SK-N-SH (cell line): ENCODE results near the gene NLGN1. TPM values are rescaled to one million over a fixed set of nuclear protein-coding genes. Genes with fewer than 3 reads are reported as not detected.

ENCODE experiments used
- CTCF ChIA-PET: fragments of 300-600, 350-600 bp; formaldehyde crosslinking; extraction: SDS; loops from one replicate; lab custom pipeline; 2021; lab: Yijun Ruan, JAX
- POLR2A ChIA-PET: fragments of 350-600 bp; sonication (Branson Sonifier 250); formaldehyde crosslinking; extraction: SDS; loops from one replicate; lab custom pipeline; 2020; ENCODE audit warnings: antibody characterized with exemption, inconsistent platforms; lab: Yijun Ruan, JAX
- DNase-seq: peaks from one replicate; pipeline ENCODE4 v3.0.0; 2012
- H2AFZ ChIP-seq: fragments of 200-600 bp; sonication (generic); 2 replicates; pipeline ENCODE4 v1.8.1; 2016; ENCODE audit warnings: antibody characterized with exemption, mild to moderate bottlenecking, low read depth
- H3F3A ChIP-seq: fragments of 200-600 bp; sonication (generic); replicated peaks from 2 replicates; pipeline ENCODE3; 2016; ENCODE audit warnings: antibody characterized with exemption, mild to moderate bottlenecking; ENCODE audit not compliant: insufficient read depth
- H3K27ac ChIP-seq, 2 experiments: fragments of 200-500 bp in 1 of 2; fragments of 200-600 bp in 1 of 2; sonication (Bioruptor generic) in 1 of 2; sonication (generic), shearing (Covaris generic) in 1 of 2; 2 replicates each; pipeline versions ENCODE4 v1.5.1 to v1.6.1; 2014 to 2016; ENCODE audit warnings: low read depth in 2 of 2, inconsistent platforms in 1 of 2, low read length in 1 of 2, mild to moderate bottlenecking in 1 of 2, mixed read lengths in 1 of 2
- H3K27me3 ChIP-seq: fragments of 200-600 bp; sonication (generic), shearing (Covaris generic); 2 replicates; pipeline ENCODE4 v1.6.1; 2016; ENCODE audit warnings: mixed run types; ENCODE audit not compliant: insufficient read depth
- H3K36me3 ChIP-seq, 2 experiments: fragments of 200-500 bp in 1 of 2; fragments of 200-600 bp in 1 of 2; sonication (Bioruptor generic) in 1 of 2; sonication (generic) in 1 of 2; replicated peaks in 1 of 2; 2 replicates each; pipeline versions ENCODE3 to v1.5.1; 2014 to 2016; ENCODE audit warnings: low read length in 1 of 2, mild to moderate bottlenecking in 1 of 2; ENCODE audit not compliant: insufficient read depth in 2 of 2, control insufficient read depth in 1 of 2
- H3K4me1 ChIP-seq, 2 experiments: fragments of 200-500 bp in 1 of 2; fragments of 200-600 bp in 1 of 2; sonication (Bioruptor generic) in 1 of 2; sonication (generic), shearing (Covaris generic) in 1 of 2; 2 replicates each; pipeline versions ENCODE4 v1.5.1 to v1.6.1; 2014 to 2016; ENCODE audit warnings: low read depth in 1 of 2, low read length in 1 of 2, mixed run types in 1 of 2; ENCODE audit not compliant: insufficient read depth in 2 of 2, control insufficient read depth in 1 of 2
- H3K4me2 ChIP-seq: fragments of 200-600 bp; sonication (generic), shearing (Covaris generic); 2 replicates; pipeline ENCODE4 v1.6.1; 2017; ENCODE audit warnings: mixed run types
- H3K4me3 ChIP-seq, 2 experiments: fragments of 200-500 bp in 1 of 2; fragments of 200-600 bp in 1 of 2; sonication (Bioruptor generic) in 1 of 2; sonication (generic), shearing (Covaris generic) in 1 of 2; 2 replicates each; pipeline versions ENCODE4 v1.5.1 to v1.8.1; 2014 to 2016; ENCODE audit warnings: low read depth in 2 of 2, inconsistent platforms in 1 of 2, low read length in 1 of 2, mild to moderate bottlenecking in 1 of 2, mixed read lengths in 1 of 2, moderate library complexity in 1 of 2
- H3K79me2 ChIP-seq: fragments of 200-600 bp; sonication (generic); 2 replicates; pipeline ENCODE4 v1.8.1; 2017; ENCODE audit warnings: mild to moderate bottlenecking; ENCODE audit not compliant: insufficient read depth
- H3K9ac ChIP-seq: fragments of 200-600 bp; sonication (generic); 2 replicates; pipeline ENCODE4 v1.6.1; 2017; ENCODE audit warnings: mixed run types
- H3K9me2 ChIP-seq: fragments of 200-600 bp; sonication (generic); 2 replicates; pipeline ENCODE4 v1.6.1; 2017; ENCODE audit warnings: mixed run types
- H3K9me3 ChIP-seq: fragments of 200-600 bp; sonication (generic); 2 replicates; pipeline ENCODE4 v1.6.1; 2017; ENCODE audit warnings: mixed run types, mild to moderate bottlenecking, moderate library complexity
- H4K20me1 ChIP-seq: fragments of 200-600 bp; sonication (generic); 2 replicates; pipeline ENCODE4 v1.6.1; 2017; ENCODE audit warnings: mild to moderate bottlenecking, mixed run types; ENCODE audit not compliant: insufficient read depth
- EZH2phosphoT487 ChIP-seq: fragments of 200-600 bp; sonication (generic); IDR thresholded peaks from 2 replicates; pipeline ENCODE4 v1.6.1; 2017; ENCODE audit warnings: low read depth, mixed run types, mild to moderate bottlenecking, antibody characterized with exemption, moderate library complexity, borderline replicate concordance
- FOXJ3 ChIP-seq: sonication (generic); formaldehyde crosslinking; IDR thresholded peaks from 2 replicates; pipeline ENCODE4 v1.5.1; 2020; ENCODE audit warnings: mild to moderate bottlenecking, missing genetic modification reagents
- FOXM1 ChIP-seq: IDR thresholded peaks from 2 replicates; pipeline ENCODE4 v1.4.0; 2012; ENCODE audit warnings: low read depth, mild to moderate bottlenecking
- GABPA ChIP-seq: IDR thresholded peaks from 2 replicates; pipeline ENCODE4 v1.4.0; 2012; ENCODE audit warnings: low read depth, mild to moderate bottlenecking
- GATA2 ChIP-seq: sonication (generic); formaldehyde crosslinking; IDR thresholded peaks from 2 replicates; pipeline ENCODE4 v1.5.0; 2020; ENCODE audit warnings: mild to moderate bottlenecking, missing genetic modification reagents
- JUND ChIP-seq: IDR thresholded peaks from 2 replicates; pipeline ENCODE4 v1.4.0; 2012
- MXI1 ChIP-seq: IDR thresholded peaks from 2 replicates; pipeline ENCODE4 v1.6.1; 2012; ENCODE audit warnings: mild to moderate bottlenecking, low read depth, low read length, improper control_type of control experiment
- POLR2AphosphoS5 ChIP-seq: IDR thresholded peaks from 2 replicates; pipeline ENCODE4 v1.6.1; 2012; ENCODE audit warnings: low read depth, low read length
- RXRA ChIP-seq: IDR thresholded peaks from 2 replicates; pipeline ENCODE4 v1.4.0; 2012; ENCODE audit warnings: low read depth, mild to moderate bottlenecking, borderline replicate concordance
- SMC3 ChIP-seq: IDR thresholded peaks from 2 replicates; pipeline ENCODE4 v1.6.1; 2012; ENCODE audit warnings: low read depth, low read length, improper control_type of control experiment
- TAF1 ChIP-seq: IDR thresholded peaks from 2 replicates; pipeline ENCODE4 v1.6.1; 2012; ENCODE audit warnings: low read depth, mild to moderate bottlenecking, low read length, moderate library complexity, borderline replicate concordance
- WGBS: methylation state at CpG from one replicate; pipeline ENCODE4 v1.1.6; 2017; ENCODE audit warnings: low lambda C conversion rate; 5-methylcytosine and 5-hydroxymethylcytosine counted together
- polyA plus RNA-seq, 3 experiments: library from polyadenylated mRNA; depleted of rRNA; stranded (reverse); fragments of >200 nt; gene quantifications; 2 replicates each; pipeline ENCODE4 v1.2.3, GENCODE V29; 2012
- TF ChIP-seq, protein P1 (sequence below): fragments of 200-600 bp; sonication (generic); IDR thresholded peaks from 2 replicates; pipeline ENCODE4 v1.6.1; 2017; ENCODE audit warnings: antibody characterized with exemption, mild to moderate bottlenecking, moderate library complexity
- TF ChIP-seq, protein P2 (sequence below): fragments of 150-350 bp; IDR thresholded peaks from 2 replicates; pipeline ENCODE4 v1.6.1; 2016; ENCODE audit warnings: mild to moderate bottlenecking, low read depth, low read length

Gene NLGN1
- polyA plus RNA-seq, 1 of the 3 experiments (the other 2 are of a cell fraction): 1.5 TPM

DNA sequence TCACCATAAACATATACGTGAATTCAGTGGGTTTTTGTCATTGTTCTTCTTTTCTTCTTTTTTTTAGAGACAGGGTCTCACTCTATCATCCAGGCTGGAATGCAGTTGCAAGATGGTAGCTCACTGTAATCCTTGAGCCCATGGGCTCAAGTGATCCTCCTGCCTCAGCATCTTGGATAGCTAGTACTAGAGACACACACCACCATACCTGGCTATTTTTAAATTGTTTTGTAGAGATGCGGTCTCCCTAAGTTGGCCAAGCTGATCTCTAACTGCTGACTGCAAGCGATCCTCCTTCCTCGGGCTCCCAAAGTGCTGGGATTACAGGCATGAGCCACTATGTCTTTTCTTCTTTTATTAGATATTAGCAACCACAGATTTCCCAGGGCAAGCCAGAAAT is 220.6 kb downstream of the NLGN1 start:
- Histone ChIP-seq H3F3A (no peaks in the 10 kb centered on the region), H3K36me3 (no peaks in the 10 kb centered on the region), H3K27me3 (no peaks in the 10 kb centered on the region), H3K79me2 (no peaks in the 10 kb centered on the region), H3K9me3 (no peaks in the 10 kb centered on the region), H3K9ac (no peak overlapping the region), H3K27ac (no peak overlapping the region), H3K4me3 (no peak overlapping the region), H3K4me2 (no peak overlapping the region), H4K20me1 (no peaks in the 10 kb centered on the region), H3K9me2 (no peaks in the 10 kb centered on the region), H3K4me1 (peaks cover 0 to 2% of the 10 kb centered on the region in 2 experiments; a peak in 2 of 4 replicates), H2AFZ (no peak overlapping the region)
- CTCF ChIA-PET: interaction anchor here (0.5 to 1.2 kb wide), 4 partner anchors 14 to 602 kb away, joined by 3 read pairs; no protein-coding TSS in a partner anchor
- 86% methylated on average over 4 of the region's 4 CpGs for WGBS
- DNase-seq: no peak
- TF ChIP-seq EZH2phosphoT487 (no peak), TAF1 (no peak), MXI1 (no peak), JUND (no peak)
- POLR2A ChIA-PET: no interaction called here

DNA sequence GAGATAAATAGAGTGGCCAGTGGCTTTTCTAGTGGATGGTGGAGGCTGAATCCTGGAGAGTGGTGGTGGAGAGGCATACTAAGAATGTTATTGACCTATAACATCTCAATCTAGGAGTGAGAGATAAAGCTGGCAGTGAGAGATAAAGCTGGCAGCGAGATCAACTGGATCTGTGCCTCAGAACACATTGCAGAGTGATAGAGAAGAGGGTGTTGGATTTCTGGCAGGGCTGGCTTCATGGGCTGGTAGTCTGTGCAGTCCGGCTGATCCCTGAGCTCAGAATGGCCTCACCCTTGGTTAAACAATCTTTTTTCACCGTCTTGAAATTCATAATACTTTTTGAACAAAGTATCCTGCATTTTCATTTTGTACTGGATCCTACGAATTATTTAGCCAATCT is 221.2 kb downstream of the NLGN1 start:
- H3K79me2 ChIP-seq: no peaks in the 10 kb centered on the region
- H4K20me1 ChIP-seq: no peaks in the 10 kb centered on the region
- no peaks in the 10 kb centered on the region for H3F3A ChIP-seq
- peaks cover 0 to 2% of the 10 kb centered on the region in 2 experiments; a peak in 2 of 4 replicates for H3K4me1 ChIP-seq
- no peak overlapping the region for H3K9ac ChIP-seq
- H3K27ac ChIP-seq: no peak overlapping the region
- H3K9me3 ChIP-seq: no peaks in the 10 kb centered on the region
- ChIA-PET POLR2A (no interaction called here), CTCF (interaction anchor here (0.5 to 1.2 kb wide), 5 partner anchors 13 to 601 kb away, joined by 3 to 4 read pairs (median 3); no protein-coding TSS in a partner anchor)
- no peaks in the 10 kb centered on the region for H3K27me3 ChIP-seq
- no peak overlapping the region for H3K4me3 ChIP-seq
- no peak for DNase-seq
- H3K9me2 ChIP-seq: no peaks in the 10 kb centered on the region
- H2AFZ ChIP-seq: no peak overlapping the region
- TF ChIP-seq, protein P1, sequence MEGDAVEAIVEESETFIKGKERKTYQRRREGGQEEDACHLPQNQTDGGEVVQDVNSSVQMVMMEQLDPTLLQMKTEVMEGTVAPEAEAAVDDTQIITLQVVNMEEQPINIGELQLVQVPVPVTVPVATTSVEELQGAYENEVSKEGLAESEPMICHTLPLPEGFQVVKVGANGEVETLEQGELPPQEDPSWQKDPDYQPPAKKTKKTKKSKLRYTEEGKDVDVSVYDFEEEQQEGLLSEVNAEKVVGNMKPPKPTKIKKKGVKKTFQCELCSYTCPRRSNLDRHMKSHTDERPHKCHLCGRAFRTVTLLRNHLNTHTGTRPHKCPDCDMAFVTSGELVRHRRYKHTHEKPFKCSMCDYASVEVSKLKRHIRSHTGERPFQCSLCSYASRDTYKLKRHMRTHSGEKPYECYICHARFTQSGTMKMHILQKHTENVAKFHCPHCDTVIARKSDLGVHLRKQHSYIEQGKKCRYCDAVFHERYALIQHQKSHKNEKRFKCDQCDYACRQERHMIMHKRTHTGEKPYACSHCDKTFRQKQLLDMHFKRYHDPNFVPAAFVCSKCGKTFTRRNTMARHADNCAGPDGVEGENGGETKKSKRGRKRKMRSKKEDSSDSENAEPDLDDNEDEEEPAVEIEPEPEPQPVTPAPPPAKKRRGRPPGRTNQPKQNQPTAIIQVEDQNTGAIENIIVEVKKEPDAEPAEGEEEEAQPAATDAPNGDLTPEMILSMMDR: no peak
- TF ChIP-seq GABPA (no peak), JUND (no peak), RXRA (no peak), POLR2AphosphoS5 (no peak), SMC3 (no peak), FOXM1 (no peak), GATA2 (CRISPR knock-in tag) (no peak), FOXJ3 (CRISPR knock-in tag) (no peak)
- TF ChIP-seq, protein P2, sequence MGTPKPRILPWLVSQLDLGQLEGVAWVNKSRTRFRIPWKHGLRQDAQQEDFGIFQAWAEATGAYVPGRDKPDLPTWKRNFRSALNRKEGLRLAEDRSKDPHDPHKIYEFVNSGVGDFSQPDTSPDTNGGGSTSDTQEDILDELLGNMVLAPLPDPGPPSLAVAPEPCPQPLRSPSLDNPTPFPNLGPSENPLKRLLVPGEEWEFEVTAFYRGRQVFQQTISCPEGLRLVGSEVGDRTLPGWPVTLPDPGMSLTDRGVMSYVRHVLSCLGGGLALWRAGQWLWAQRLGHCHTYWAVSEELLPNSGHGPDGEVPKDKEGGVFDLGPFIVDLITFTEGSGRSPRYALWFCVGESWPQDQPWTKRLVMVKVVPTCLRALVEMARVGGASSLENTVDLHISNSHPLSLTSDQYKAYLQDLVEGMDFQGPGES: no peak
- H3K36me3 ChIP-seq: no peaks in the 10 kb centered on the region
- WGBS: 14% methylated on average over 3 of the region's 4 CpGs
- no peak overlapping the region for H3K4me2 ChIP-seq
